ENCODE data around the gene CDK3.

- TF ChIP-seq CTCF (IDR thresholded peaks at IDR 0.05): no peak
- TF ChIP-seq POLR2AphosphoS5 (IDR thresholded peaks at IDR 0.05): no peak
- TF ChIP-seq POLR2A (IDR thresholded peaks at IDR 0.05): no peak
- no peak for TF ChIP-seq EP300 (IDR thresholded peaks at IDR 0.05)
Measured at GRCh38 chr17:75950855-75951554, 49.6 kb upstream of the CDK3 start.
